Measurements from ENCODE around the gene GRIA3.
A peak's percentile ranks its signal among the peaks of the same experiment; 100 is the strongest.
"Not testable (repeated sequence)": the region's sequence is repeated elsewhere in the genome, so short reads cannot be mapped to it uniquely, and the experiment has no call there.

Gene GRIA3

GRCh38 chrX:123350226-123350625 lies 166.1 kb downstream of the GRIA3 start:
- no peak for DNase-seq (ENCODE audit: low spot score)

- no peak for DNase-seq (ENCODE audit: low spot score)
Measured at GRCh38 chrX:123357941-123358340, 173.9 kb downstream of the GRIA3 start.

GRCh38 chrX:123358457-123358856 lies 174.4 kb downstream of the GRIA3 start:
- no peak for DNase-seq (ENCODE audit: low spot score)

- DNase-seq (ENCODE audit: low spot score): no peak
Measured at GRCh38 chrX:123361371-123361770, 177.3 kb downstream of the GRIA3 start.

GRCh38 chrX:123386196-123386595 lies 202.1 kb downstream of the GRIA3 start:
- DNase-seq (ENCODE audit: low spot score): not testable (repeated sequence)

GRCh38 chrX:123392921-123393320 lies 208.8 kb downstream of the GRIA3 start:
- no peak for DNase-seq (ENCODE audit: low spot score)

GRCh38 chrX:123399709-123400108 lies 215.6 kb downstream of the GRIA3 start:
- no peak for DNase-seq (ENCODE audit: low spot score)

GRCh38 chrX:123405231-123405630 lies 221.2 kb downstream of the GRIA3 start:
- no peak for DNase-seq (ENCODE audit: low spot score)

- no peak for DNase-seq (ENCODE audit: low spot score)
Measured at GRCh38 chrX:123408821-123409737, 225.0 kb downstream of the GRIA3 start.

GRCh38 chrX:123422875-123423274 lies 238.8 kb downstream of the GRIA3 start:
- DNase-seq (ENCODE audit: low spot score): peak; percentile 40

GRCh38 chrX:123424546-123424945 lies 240.5 kb downstream of the GRIA3 start:
- no peak for DNase-seq (ENCODE audit: low spot score)

- no peak for DNase-seq (ENCODE audit: low spot score)
Measured at GRCh38 chrX:123425471-123425870, 241.4 kb downstream of the GRIA3 start.

GRCh38 chrX:123425904-123426303 lies 241.8 kb downstream of the GRIA3 start:
- DNase-seq (ENCODE audit: low spot score): no peak

- DNase-seq (ENCODE audit: low spot score): no peak
Measured at GRCh38 chrX:123432361-123433150, 248.5 kb downstream of the GRIA3 start.

- DNase-seq (ENCODE audit: low spot score): no peak
Measured at GRCh38 chrX:123436512-123437136, 252.5 kb downstream of the GRIA3 start.

- DNase-seq (ENCODE audit: low spot score): not testable (repeated sequence)
Measured at GRCh38 chrX:123439926-123440325, 255.8 kb downstream of the GRIA3 start.

- DNase-seq (ENCODE audit: low spot score): no peak
Measured at GRCh38 chrX:123442764-123443163, 258.7 kb downstream of the GRIA3 start.

- DNase-seq (ENCODE audit: low spot score): no peak
Measured at GRCh38 chrX:123447506-123447905, 263.4 kb downstream of the GRIA3 start.

GRCh38 chrX:123449335-123449734 lies 265.3 kb downstream of the GRIA3 start:
- DNase-seq (ENCODE audit: low spot score): no peak

GRCh38 chrX:123450222-123450621 lies 266.1 kb downstream of the GRIA3 start:
- no peak for DNase-seq (ENCODE audit: low spot score)

GRCh38 chrX:123454712-123455431 lies 270.8 kb downstream of the GRIA3 start:
- no peak for DNase-seq (ENCODE audit: low spot score)

GRCh38 chrX:123455693-123456092 lies 271.6 kb downstream of the GRIA3 start:
- DNase-seq (ENCODE audit: low spot score): no peak
